HG03139 (cell line): ENCODE measurements around the gene MRPS35.

Experiments used
- ATAC-seq: cut with Tn5 transposase; IDR thresholded peaks from one replicate; pipeline ENCODE4 v1.9.1; 2021; ENCODE audit not compliant: unreplicated experiment

MRPS35 gene

DNA sequence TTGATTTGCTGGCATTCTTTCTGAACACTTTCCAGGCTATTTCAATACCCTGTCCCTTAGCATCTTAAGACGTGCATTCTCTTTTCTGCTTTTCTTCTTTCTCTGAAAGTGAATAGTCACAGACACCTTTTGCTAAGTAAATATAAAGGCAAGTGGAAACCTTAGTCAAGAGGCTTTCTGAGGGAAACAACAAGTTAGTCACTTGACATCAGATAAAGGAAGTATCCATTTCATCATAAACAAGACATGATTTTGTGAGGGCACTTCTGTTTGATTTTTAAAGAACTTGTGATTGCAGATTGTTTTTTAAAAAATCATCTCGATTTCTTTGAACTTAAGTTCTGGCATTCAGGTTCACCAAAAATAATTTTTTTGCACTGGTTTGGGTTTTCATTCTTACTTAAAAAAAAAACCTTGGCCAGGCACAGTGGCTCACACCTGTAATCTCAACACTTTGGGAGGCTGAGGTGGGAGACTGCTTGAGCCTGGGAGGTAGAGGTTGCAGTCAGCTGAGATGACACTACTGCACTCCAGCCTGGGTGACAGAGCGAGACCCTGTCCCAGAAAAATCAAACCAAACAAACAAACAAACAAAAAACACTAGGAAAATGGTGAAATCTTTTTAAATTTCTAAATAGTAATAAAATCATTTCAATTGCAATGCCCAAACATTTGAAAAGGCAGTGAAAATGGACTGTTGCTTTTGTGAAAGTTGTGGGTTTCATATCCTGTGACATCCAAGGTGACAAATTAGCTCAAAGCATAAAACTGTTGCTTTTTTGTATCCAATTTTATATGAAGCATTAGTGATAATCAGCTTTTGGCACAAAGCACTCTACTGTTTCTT is 61.1 kb downstream of the MRPS35 start:
- ATAC-seq: no peak

- no peak for ATAC-seq
These were observed 61.9 kb downstream of the MRPS35 start for GRCh38 chr12:27772328-27773049.

DNA sequence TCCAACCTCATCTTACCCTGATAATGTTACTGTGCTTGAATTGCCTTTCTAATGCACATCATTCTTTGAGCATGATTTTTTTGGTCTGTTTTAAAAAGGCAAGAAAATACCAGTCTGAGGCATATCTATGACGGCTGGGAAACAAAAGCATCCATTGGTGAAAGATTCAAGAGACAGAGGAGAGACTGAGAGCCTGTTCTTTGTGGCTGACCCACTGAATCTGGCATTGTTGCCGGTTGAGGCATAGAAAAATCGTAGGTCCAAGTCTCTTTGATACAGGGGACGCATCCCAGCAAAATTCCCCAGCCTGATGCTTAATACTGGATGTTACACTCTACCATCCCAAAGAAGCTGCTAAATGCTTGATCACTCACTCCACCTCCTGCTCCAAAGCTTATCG is 66.5 kb downstream of the MRPS35 start:
- no peak for ATAC-seq

DNA sequence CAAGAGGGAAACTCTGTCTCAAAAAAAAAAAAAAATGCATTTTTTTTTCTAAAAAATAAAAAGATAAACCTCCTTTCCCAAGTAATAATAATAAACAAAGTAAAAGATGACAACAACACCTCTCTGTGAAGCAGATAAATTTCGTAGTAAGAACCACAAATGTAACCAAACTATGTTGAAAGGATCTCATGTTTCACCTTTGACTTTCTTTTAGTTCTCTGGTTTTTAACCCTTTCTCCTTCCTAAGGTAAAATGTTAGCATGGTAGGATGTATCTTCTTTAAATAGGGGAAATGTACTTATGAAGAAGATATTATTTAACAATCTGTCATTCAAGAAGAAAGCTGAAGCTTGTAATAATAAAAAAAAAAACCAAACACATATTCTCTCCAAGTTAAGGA is 67.6 kb downstream of the MRPS35 start:
- ATAC-seq: no peak

GRCh38 chr12:27779416-27779919 is 68.8 kb downstream of the MRPS35 start:
- peak; percentile 9 for ATAC-seq

- peak; percentile 68 for ATAC-seq
These were observed 69.4 kb downstream of the MRPS35 start, which contains the start of the genes KLHL42 and MANSC4 for GRCh38 chr12:27779920-27780611. Gene KLHL42 (plus strand): TSS chr12:27780233. CDS start chr12:27780331, 98 bp downstream. Gene MANSC4 (minus strand): TSS chr12:27780236. CDS start chr12:27771276, 8,960 bp downstream.

DNA sequence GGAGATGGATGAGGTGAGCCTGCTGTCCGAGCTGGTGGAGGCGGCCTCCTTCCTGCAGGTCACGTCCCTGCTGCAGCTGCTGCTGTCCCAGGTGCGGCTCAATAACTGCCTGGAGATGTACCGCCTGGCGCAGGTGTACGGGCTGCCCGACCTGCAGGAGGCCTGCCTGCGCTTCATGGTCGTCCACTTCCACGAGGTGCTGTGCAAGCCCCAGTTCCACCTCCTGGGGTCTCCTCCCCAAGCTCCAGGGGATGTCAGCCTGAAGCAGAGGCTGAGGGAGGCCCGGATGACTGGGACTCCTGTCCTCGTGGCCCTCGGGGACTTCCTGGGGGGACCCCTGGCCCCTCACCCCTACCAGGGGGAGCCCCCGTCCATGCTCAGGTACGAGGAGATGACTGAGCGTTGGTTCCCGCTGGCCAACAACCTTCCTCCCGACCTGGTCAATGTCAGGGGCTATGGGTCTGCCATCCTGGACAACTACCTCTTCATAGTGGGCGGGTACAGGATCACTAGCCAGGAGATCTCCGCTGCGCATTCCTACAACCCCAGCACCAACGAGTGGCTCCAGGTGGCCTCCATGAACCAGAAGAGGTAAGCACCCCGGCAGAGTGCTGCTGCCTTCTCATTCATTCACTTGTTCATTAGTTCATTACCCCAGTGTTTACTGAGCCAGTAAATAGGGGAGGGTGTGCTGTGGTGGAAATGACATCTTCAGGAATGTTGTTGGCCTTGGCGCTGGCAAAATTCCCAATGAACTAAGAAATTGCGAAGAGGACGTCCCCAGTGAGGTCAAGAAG is 70.2 kb downstream of the MRPS35 start:
- peak; percentile 32 for ATAC-seq

DNA sequence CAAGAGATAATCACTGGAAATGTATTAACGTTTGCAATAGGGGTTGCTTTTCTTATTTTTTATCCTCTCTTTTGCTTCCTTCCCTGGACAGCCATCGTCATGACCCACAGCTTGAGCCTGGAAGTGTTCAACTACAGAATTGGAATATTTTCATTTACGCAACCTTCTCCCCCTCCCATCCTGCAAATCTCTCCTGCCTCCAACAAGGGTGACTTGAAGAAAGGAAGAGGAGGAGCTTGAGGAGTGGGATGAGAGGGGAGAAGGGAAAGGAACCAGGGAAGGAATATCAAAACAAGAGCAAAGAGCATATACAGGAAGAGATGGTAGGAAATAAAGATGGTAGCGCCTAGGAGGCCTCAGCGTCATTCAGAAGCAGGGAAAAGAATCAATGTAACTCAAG is 71.0 kb downstream of the MRPS35 start:
- ATAC-seq: no peak

DNA sequence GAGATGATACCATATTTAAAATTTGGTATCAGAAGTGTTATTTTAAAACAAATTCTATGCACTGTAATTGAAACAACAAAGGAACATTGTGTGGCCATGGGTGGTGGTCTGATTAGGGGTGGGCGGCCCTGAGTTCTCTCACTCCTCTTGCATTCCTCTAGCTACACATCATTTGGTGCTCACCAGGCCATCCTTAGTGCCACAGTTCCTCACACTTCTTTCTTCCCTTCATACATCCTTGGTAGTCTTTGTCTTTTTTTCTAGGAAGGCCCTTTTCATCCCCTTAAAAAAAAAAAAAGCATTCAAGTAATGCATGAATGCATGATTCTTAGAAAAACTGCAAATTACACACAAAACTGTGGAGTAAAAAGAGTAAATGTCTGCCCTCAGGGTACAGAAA is 71.8 kb downstream of the MRPS35 start:
- no peak for ATAC-seq

GRCh38 chr12:27785882-27786570 is 75.4 kb downstream of the MRPS35 start:
- no peak for ATAC-seq

GRCh38 chr12:27787559-27787958 is 76.9 kb downstream of the MRPS35 start:
- no peak for ATAC-seq

DNA sequence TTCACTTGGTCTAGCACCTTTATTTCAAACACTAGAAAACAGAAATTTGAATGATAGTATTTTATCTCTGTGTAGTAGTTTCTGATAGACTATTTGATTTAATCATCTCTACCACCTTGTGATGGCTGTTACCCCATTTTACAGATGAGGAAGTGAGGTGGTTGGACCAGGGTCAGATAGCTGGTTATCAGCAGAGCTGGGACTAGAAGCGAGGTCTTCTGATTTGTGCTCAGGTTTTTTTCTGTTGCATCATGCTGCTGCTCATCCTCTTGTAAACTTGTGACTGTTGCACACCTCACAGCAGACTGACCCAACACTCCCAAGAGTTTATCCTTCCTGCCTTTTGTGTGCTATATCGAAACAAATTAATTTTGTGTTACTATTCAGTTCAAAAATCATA is 79.5 kb downstream of the MRPS35 start:
- ATAC-seq: no peak

DNA sequence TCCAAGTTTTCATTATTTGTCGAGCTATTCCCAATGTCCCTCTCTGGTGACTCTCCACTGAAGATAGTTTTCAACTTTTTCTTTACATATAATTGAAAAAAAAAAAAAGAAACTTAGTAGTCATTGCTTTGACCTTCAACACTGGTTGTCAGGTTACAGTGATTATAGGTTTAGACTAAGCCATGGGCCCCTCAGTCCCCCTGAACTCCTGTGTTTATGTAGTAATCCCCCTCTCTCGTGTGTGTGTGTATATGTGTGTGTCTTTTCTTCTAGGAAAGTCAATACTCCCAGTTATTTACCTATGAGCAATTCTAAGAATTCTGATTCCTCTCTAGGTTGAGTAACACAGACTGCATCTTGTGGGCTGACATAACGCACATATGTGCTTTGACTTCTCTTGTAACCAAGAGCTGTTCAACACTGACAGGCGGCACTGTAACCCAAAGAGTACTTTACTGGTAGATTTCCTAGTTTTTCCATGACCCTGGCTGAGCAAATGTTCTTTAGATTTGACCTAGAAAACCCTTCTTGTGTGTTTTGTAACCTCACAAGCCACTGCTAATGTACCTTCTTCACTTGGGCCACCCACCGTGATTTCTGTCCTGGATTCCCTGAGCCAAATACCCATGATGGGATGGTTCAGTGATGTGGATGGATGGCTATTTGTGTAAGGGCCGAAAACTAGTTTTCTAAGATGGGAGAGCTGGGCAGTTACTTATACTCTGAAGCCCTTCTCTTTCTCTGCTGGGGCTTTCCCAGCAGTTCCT is 84.4 kb downstream of the MRPS35 start:
- no peak for ATAC-seq

DNA sequence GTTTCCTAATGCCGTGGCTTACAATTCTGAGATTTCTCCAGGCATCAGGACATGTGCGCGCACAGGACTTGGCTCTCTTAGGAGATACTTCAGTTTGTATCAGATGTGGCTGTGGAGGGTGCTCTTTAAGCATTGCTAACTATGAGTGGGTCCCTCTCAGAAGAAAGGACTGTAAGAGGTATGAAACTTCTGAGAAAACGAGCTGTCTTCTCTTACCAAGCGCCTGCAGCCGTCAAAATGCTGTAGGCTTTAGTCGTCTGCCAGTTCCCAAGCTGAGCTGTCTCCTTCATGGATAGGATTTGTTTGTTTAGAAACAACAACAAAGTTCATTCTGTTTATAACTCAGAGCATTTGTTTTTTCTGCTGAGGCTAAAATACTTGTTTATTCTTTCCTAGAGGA is 85.5 kb downstream of the MRPS35 start:
- ATAC-seq: no peak

DNA sequence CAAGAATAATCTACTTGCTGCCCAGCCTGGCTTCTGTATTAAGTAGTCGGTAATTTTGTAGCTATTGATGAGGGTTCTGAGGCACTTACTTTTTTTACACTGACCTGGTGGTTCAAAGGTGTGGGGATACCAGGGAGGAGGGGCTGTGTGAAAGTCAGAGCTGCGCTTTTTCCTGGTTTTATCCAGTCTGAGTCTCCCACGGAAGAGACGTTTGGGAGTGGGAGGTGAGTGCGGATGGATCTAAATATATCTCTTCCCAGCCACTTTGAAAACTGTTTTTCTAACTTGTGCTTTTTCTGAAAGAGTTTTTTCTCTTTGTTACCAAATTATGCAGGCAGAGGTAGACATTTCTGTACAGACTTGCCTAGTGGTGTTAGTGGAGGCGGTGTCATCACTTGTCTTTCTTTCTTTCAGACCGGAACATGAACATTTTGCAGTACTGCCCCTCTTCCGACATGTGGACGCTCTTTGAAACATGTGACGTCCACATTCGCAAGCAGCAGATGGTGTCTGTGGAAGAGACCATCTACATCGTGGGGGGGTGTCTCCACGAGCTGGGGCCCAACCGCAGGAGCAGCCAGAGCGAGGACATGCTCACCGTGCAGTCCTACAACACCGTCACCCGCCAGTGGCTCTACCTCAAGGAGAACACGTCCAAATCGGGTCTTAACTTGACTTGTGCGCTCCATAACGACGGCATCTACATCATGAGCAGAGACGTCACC is 86.8 kb downstream of the MRPS35 start:
- no peak for ATAC-seq

- no peak for ATAC-seq
These were observed 90.2 kb downstream of the MRPS35 start for GRCh38 chr12:27800819-27801218.

DNA sequence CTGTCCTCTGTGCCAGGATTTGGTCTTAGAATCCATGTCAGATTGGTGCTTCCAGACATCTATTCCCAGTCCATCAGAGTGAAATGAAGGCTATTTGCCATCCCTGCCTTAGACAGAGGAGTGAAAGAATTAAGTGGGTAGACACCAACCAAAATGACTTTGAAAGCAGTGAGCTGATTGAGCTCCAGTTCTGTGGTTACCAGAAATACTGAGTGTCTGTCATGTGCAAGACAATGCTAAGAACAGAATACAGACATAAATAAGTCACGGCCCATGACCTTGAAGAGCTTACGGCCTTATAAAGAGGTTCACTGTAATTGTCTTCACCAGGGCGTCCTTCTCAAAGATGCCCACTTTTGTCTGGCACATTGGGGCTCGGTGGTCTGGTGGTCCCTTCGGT is 91.0 kb downstream of the MRPS35 start:
- no peak for ATAC-seq

DNA sequence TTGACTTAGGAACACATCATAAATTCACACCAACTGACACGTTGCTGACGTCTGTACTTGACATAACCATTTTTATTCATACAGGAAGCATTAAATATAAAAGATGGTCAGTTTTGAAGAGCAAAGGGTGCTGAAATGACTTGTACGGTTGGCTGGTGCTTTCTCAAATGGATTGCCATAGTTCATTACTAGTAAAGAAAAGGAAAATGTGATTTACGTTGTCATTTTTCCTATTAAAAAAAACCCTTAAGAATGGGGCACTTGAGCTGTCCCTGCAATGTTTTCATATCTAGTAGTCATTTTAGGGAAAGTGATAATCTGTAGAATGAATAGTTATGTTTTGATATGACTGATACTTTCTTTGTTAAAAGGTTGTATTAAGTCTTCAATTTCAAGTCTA is 91.9 kb downstream of the MRPS35 start:
- no peak for ATAC-seq

GRCh38 chr12:27802936-27803335 is 92.3 kb downstream of the MRPS35 start:
- no peak for ATAC-seq
